GM12878 (cell line): ENCODE measurements around the gene PITPNC1. TPM values are rescaled to one million over a fixed set of nuclear protein-coding genes. Genes with fewer than 3 reads are reported as not detected.

Experiments
- ATF2 ChIP-seq: IDR thresholded peaks from 2 replicates; pipeline ENCODE4 v1.6.1; 2012; ENCODE audit warnings: low read length, inconsistent platforms
- FOS ChIP-seq: IDR thresholded peaks from 3 replicates; pipeline ENCODE4 v1.6.1; 2011; ENCODE audit warnings: borderline replicate concordance; ENCODE audit not compliant: insufficient read length; ENCODE audit errors: extremely low read depth
- IRF4 ChIP-seq: IDR thresholded peaks from 2 replicates; pipeline ENCODE4 v1.6.1; 2011; ENCODE audit warnings: low read depth, low read length
- MLLT1 ChIP-seq: fragments of 450-650 bp; IDR thresholded peaks from 2 replicates; pipeline ENCODE4 v1.6.1; 2016; ENCODE audit warnings: mild to moderate bottlenecking
- NFYA ChIP-seq: IDR thresholded peaks from 2 replicates; pipeline ENCODE4 v1.6.1; 2011; ENCODE audit warnings: low read depth, mild to moderate bottlenecking, low read length, improper control_type of control experiment, borderline replicate concordance
- RBBP5 ChIP-seq: fragments of 200-600 bp; sonication (generic); conservative IDR thresholded peaks from 2 replicates; pipeline ENCODE4 v1.6.1; 2016
- RCOR1 ChIP-seq: conservative IDR thresholded peaks from 2 replicates; pipeline ENCODE4 v1.6.1; 2012; ENCODE audit warnings: low read depth, low read length, improper control_type of control experiment
- SIN3A ChIP-seq: IDR thresholded peaks from 2 replicates; pipeline ENCODE4 v1.6.1; 2012; ENCODE audit warnings: low read depth, low read length, improper control_type of control experiment
- SRF ChIP-seq, 2 experiments: IDR thresholded peaks; 2 replicates each; pipeline ENCODE4 v1.6.1; 2011; ENCODE audit warnings: low read depth in 2 of 2, low read length in 2 of 2, mild to moderate bottlenecking in 1 of 2, moderate library complexity in 1 of 2
- STAT3 ChIP-seq: IDR thresholded peaks from 2 replicates; pipeline ENCODE4 v1.6.1; 2011; ENCODE audit warnings: low read depth, low read length, improper control_type of control experiment
- SUZ12 ChIP-seq: fragments of 200-600 bp; sonication (generic); IDR thresholded peaks from one replicate; pipeline ENCODE4 v1.6.1; 2018; ENCODE audit warnings: antibody characterized with exemption, mild to moderate bottlenecking; ENCODE audit not compliant: unreplicated experiment
- TCF3 ChIP-seq: IDR thresholded peaks from 2 replicates; pipeline ENCODE4 v1.6.1; 2012; ENCODE audit warnings: low read depth, mild to moderate bottlenecking, low read length, borderline replicate concordance; ENCODE audit not compliant: insufficient read depth
- YBX1 ChIP-seq: fragments of 450-650 bp; IDR thresholded peaks from 2 replicates; pipeline ENCODE4 v1.6.1; 2016; ENCODE audit warnings: antibody characterized with exemption
- ZNF207 ChIP-seq: fragments of 450-650 bp; IDR thresholded peaks from 2 replicates; pipeline ENCODE4 v1.6.1; 2014; ENCODE audit warnings: antibody characterized with exemption, mild to moderate bottlenecking, borderline replicate concordance
- ZNF622 ChIP-seq: fragments of 450-650 bp; IDR thresholded peaks from 2 replicates; pipeline ENCODE4 v1.6.1; 2017; ENCODE audit warnings: mild to moderate bottlenecking, inconsistent platforms
- ZSCAN29 ChIP-seq: fragments of 450-650 bp; IDR thresholded peaks from 2 replicates; pipeline ENCODE4 v1.6.1; 2017; ENCODE audit warnings: mild to moderate bottlenecking, moderate library complexity
- polyA plus RNA-seq, 11 experiments: library from polyadenylated mRNA; depleted of rRNA in 4 of 11; unstranded in 6 of 11; stranded (reverse) in 5 of 11; fragments of >200 nt; fragmentation: Nextera tagmentation in 4 of 11; fragmentation: Illumina TruSeq in 1 of 11; extraction: Ambion mirVana in 4 of 11; extraction: Trizol in 1 of 11; gene quantifications; 1 replicate in 1 of 11; 2 replicates in 10 of 11; pipeline versions ENCODE4 v1.2.1 to v1.2.3, GENCODE V29; 2011 to 2016; ENCODE audit warnings: inconsistent platforms in 2 of 11, missing spikeins in 2 of 11, low read depth in 1 of 11
- total RNA-seq, 4 experiments: library from RNA; depleted of rRNA in 3 of 4; stranded (reverse); fragments of >200 nt in 3 of 4; fragmentation: Illumina TruSeq in 1 of 4; extraction: Trizol in 1 of 4; gene quantifications; 2 replicates each; pipeline versions ENCODE4 v1.2.1 to v1.2.3, GENCODE V29; 2013 to 2021
- TF ChIP-seq, protein P1 (sequence below): IDR thresholded peaks from 2 replicates; pipeline ENCODE4 v1.6.1; 2012; ENCODE audit warnings: low read depth, low read length, improper control_type of control experiment
- TF ChIP-seq, protein P2 (sequence below): fragments of 450-650 bp; conservative IDR thresholded peaks from 2 replicates; pipeline ENCODE4 v1.6.1; 2017; ENCODE audit warnings: mild to moderate bottlenecking, moderate library complexity
- TF ChIP-seq, protein P3 (sequence below): fragments of 150-350 bp; IDR thresholded peaks from 2 replicates; pipeline ENCODE4 v1.6.1; 2014; ENCODE audit warnings: mild to moderate bottlenecking, low read depth, low read length
- TF ChIP-seq, protein P4 (sequence below): fragments of 450-650 bp; IDR thresholded peaks from 2 replicates; pipeline ENCODE4 v1.6.1; 2018; ENCODE audit warnings: borderline replicate concordance, mild to moderate bottlenecking; ENCODE audit not compliant: partially characterized antibody

PITPNC1 gene
- total and polyA plus RNA-seq, 10 of the 15 experiments (the other 5 are each of a cell fraction or from before 2014, with no cell fraction given): 12.2 to 62.4 (median 47.3) TPM

GRCh38 chr17:67374329-67375053 lies 2.6 kb upstream of the PITPNC1 start (continued):
- TF ChIP-seq, protein P1, sequence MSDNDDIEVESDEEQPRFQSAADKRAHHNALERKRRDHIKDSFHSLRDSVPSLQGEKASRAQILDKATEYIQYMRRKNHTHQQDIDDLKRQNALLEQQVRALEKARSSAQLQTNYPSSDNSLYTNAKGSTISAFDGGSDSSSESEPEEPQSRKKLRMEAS: no peak; the same call in 1 of the 2 replicates
- TF ChIP-seq, protein P2, sequence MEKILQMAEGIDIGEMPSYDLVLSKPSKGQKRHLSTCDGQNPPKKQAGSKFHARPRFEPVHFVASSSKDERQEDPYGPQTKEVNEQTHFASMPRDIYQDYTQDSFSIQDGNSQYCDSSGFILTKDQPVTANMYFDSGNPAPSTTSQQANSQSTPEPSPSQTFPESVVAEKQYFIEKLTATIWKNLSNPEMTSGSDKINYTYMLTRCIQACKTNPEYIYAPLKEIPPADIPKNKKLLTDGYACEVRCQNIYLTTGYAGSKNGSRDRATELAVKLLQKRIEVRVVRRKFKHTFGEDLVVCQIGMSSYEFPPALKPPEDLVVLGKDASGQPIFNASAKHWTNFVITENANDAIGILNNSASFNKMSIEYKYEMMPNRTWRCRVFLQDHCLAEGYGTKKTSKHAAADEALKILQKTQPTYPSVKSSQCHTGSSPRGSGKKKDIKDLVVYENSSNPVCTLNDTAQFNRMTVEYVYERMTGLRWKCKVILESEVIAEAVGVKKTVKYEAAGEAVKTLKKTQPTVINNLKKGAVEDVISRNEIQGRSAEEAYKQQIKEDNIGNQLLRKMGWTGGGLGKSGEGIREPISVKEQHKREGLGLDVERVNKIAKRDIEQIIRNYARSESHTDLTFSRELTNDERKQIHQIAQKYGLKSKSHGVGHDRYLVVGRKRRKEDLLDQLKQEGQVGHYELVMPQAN: no peak
- TF ChIP-seq MLLT1 (peak; percentile 30; the same call in 1 of the 2 replicates), ZNF207 (no peak), SIN3A (no peak), STAT3 (no peak), RBBP5 (no peak), SRF (IDR thresholded peaks at IDR 0.05; ENCODE audit: low read depth in 2 of 2, low read length in 2 of 2) (no peak), YBX1 (no peak), IRF4 (no peak), RCOR1 (no peak), FOS (no peak), ZSCAN29 (no peak), ATF2 (no peak), TCF3 (no peak), SUZ12 (no peak), NFYA (no peak), ZNF622 (no peak)
- TF ChIP-seq, protein P3, sequence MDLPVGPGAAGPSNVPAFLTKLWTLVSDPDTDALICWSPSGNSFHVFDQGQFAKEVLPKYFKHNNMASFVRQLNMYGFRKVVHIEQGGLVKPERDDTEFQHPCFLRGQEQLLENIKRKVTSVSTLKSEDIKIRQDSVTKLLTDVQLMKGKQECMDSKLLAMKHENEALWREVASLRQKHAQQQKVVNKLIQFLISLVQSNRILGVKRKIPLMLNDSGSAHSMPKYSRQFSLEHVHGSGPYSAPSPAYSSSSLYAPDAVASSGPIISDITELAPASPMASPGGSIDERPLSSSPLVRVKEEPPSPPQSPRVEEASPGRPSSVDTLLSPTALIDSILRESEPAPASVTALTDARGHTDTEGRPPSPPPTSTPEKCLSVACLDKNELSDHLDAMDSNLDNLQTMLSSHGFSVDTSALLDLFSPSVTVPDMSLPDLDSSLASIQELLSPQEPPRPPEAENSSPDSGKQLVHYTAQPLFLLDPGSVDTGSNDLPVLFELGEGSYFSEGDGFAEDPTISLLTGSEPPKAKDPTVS: no peak
- TF ChIP-seq, protein P4, sequence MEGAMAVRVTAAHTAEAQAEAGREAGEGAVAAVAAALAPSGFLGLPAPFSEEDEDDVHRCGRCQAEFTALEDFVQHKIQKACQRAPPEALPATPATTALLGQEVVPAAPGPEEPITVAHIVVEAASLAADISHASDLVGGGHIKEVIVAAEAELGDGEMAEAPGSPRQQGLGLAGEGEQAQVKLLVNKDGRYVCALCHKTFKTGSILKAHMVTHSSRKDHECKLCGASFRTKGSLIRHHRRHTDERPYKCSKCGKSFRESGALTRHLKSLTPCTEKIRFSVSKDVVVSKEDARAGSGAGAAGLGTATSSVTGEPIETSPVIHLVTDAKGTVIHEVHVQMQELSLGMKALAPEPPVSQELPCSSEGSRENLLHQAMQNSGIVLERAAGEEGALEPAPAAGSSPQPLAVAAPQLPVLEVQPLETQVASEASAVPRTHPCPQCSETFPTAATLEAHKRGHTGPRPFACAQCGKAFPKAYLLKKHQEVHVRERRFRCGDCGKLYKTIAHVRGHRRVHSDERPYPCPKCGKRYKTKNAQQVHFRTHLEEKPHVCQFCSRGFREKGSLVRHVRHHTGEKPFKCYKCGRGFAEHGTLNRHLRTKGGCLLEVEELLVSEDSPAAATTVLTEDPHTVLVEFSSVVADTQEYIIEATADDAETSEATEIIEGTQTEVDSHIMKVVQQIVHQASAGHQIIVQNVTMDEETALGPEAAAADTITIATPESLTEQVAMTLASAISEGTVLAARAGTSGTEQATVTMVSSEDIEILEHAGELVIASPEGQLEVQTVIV: no peak
